ENCODE measurements around the gene KRT85. TPM values are rescaled to one million over a fixed set of nuclear protein-coding genes. Genes with fewer than 3 reads are reported as not detected.
A peak's percentile ranks its signal among the peaks of the same experiment; 100 is the strongest.

The KRT85 gene
- total and polyA plus RNA-seq, 2 of the 13 experiments (the other 11 are each of a cell fraction or from before 2014, with no cell fraction given), result not detected

DNA sequence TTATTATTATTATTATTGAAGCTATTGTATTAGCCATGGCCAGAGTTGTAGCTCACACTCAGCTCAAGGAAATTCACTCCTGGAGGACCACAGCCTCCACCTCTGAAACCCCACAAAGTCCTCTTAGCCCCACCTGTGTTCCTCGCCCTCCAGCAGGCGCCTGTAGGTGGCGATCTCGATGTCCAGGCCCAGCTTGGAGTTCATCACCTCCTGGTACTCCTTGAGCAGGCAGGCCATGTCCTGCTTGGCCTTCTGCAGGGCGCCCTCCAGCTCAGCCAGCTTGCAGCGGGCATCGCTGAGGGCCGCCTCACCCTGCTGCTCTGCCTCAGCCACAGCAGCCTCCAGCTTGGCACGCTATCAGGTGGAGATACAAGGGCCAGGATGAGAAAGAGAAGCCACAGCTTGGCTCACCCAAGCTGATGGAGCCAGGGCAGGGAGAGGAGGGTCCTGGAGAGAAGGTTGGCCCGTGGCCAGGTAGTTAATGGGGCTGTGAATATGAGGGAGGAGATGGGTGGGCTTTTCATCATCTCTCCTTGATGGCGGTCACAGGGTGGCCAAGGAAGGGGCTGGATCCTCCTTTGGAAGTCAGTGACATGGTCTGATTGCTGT is 5.1 kb downstream of the KRT85 start (continued):
- TF ChIP-seq, protein P1, sequence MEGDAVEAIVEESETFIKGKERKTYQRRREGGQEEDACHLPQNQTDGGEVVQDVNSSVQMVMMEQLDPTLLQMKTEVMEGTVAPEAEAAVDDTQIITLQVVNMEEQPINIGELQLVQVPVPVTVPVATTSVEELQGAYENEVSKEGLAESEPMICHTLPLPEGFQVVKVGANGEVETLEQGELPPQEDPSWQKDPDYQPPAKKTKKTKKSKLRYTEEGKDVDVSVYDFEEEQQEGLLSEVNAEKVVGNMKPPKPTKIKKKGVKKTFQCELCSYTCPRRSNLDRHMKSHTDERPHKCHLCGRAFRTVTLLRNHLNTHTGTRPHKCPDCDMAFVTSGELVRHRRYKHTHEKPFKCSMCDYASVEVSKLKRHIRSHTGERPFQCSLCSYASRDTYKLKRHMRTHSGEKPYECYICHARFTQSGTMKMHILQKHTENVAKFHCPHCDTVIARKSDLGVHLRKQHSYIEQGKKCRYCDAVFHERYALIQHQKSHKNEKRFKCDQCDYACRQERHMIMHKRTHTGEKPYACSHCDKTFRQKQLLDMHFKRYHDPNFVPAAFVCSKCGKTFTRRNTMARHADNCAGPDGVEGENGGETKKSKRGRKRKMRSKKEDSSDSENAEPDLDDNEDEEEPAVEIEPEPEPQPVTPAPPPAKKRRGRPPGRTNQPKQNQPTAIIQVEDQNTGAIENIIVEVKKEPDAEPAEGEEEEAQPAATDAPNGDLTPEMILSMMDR (CRISPR knock-in tag; IDR thresholded peaks at IDR 0.05), result 0 out of 2 replicates have a peak, but pooled peaks have one; percentile 20
- no peak for TF ChIP-seq REPIN1 (CRISPR knock-in tag; IDR thresholded peaks at IDR 0.05; ENCODE audit: borderline replicate concordance, low read depth)

DNA sequence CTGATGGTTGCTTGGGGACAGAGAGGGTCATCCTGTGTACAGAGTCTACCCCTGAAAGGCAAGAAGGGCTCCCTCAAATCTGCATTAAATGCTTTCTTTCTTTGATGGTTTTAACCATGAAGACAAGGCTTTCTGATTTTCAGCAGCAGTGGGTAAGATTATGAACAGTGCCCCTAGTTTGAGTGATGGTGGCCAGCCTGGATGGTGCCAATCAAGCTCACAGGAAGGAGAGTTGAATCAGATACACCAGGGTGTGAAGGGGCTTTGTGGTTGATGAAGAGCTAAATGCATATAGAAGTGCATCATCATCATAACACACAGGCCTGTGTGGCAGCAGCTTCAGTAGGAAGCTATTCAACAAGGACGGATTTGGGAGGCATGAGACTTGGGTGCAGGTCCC is 5.7 kb downstream of the KRT85 start:
- ATAC-seq (no peak), DNase-seq (ENCODE audit: low spot score) (no peak), FAIRE-seq (no peak)
- Histone ChIP-seq H3K4me3 (replicated peaks in 1 of 3; ENCODE audit: insufficient read depth in 1 of 3, low read depth in 2 of 3, low read length in 3 of 3) (no peak overlapping the region), H3K79me2 (ENCODE audit: insufficient read depth, low read length) (no peaks in the 10 kb centered on the region), H3K9ac (ENCODE audit: insufficient read depth, low read depth, low read length) (no peak overlapping the region), H4K20me1 (ENCODE audit: insufficient read depth, low read length) (no peaks in the 10 kb centered on the region), H3K27ac (ENCODE audit: extremely low read length, insufficient read depth, low read length) (no peak overlapping the region), H3K36me3 (replicated peaks in 1 of 2; ENCODE audit: control insufficient read depth in 1 of 2, insufficient read depth in 2 of 2, low read length in 2 of 2) (no peaks in the 10 kb centered on the region), H2AFZ (ENCODE audit: low read length) (no peak overlapping the region), H3K4me1 (ENCODE audit: insufficient read depth, low read length) (peaks cover 5% of the 10 kb centered on the region; the same call in 1 of the 2 replicates), H3K9me3 (ENCODE audit: low read length) (no peaks in the 10 kb centered on the region), H3K27me3 (ENCODE audit: control insufficient read depth in 1 of 2, insufficient read depth in 2 of 2, low read length in 2 of 2) (peaks cover 2 to 22% of the 10 kb centered on the region in 2 experiments; a peak in 4 of 5 replicates), H3K4me2 (ENCODE audit: low read depth, low read length) (no peak overlapping the region)
- in situ Hi-C loops (cut with HindIII; ENCODE audit: extremely low pct_ligation_motif_present, low pct_unique_long_range_greater_than_20kb) (no loop called here), intact Hi-C loops (cut with micrococcal nuclease; ENCODE audit: unreplicated experiment) (no loop called here)
- ChIA-PET CTCF (ENCODE audit: low intra/inter-chr PET ratio, low total read pairs) (no interaction called here), POLR2A (no interaction called here)
- 47% methylated on average over 1 of the region's 1 CpG for WGBS (ENCODE audit: low lambda C conversion rate)
- BruUV-seq (replicated peaks), result no TSS peak
- TF ChIP-seq PLRG1 (conservative IDR thresholded peaks at IDR 0.05) (no peak), TOPORS (CRISPR knock-in tag; IDR thresholded peaks at IDR 0.05) (no peak)
